Activated T-cell treated with anti-CD3 and anti-CD28 coated beads, Interleukin-2, amount 50 U/mL, for 72 hours (primary cell): Measurements from ENCODE around the gene RIN3. TPM values are rescaled to one million over a fixed set of nuclear protein-coding genes. Genes with fewer than 3 reads are reported as not detected.

Experiments used
- ATAC-seq, 2 donors: fragments of 150-1000 bp; cut with Tn5 transposase; replicated peaks in 1 of 2; 2 replicates each; pipeline ENCODE4 v1.10.0; 2021; ENCODE audit warnings: moderate library complexity in 2 of 2, mild to moderate bottlenecking in 1 of 2
- DNase-seq, 2 donors: peaks; one replicate each; pipeline ENCODE4 v3.0.0; 2021 to 2022; ENCODE audit warnings: mixed read lengths in 1 of 2
- H3K27ac Mint-ChIP-seq: one replicate; pipeline ENCODE4 v1.8.0; 2022; ENCODE audit warnings: mild to moderate bottlenecking, moderate library complexity, mixed read lengths
- H3K27me3 Mint-ChIP-seq: one replicate; pipeline ENCODE4 v1.8.0; 2022; ENCODE audit warnings: low read depth, mixed read lengths
- H3K36me3 Mint-ChIP-seq, 2 donors: one replicate each; pipeline ENCODE4 v1.8.0; 2022; ENCODE audit warnings: mixed read lengths in 2 of 2, mild to moderate bottlenecking in 1 of 2; ENCODE audit not compliant: insufficient read depth in 2 of 2
- H3K4me1 Mint-ChIP-seq: one replicate; pipeline ENCODE4 v1.8.0; 2022; ENCODE audit warnings: low read depth, mixed read lengths
- H3K4me3 Mint-ChIP-seq, 2 donors: one replicate each; pipeline ENCODE4 v1.8.0; 2022; ENCODE audit warnings: mild to moderate bottlenecking in 2 of 2, mixed read lengths in 2 of 2, moderate library complexity in 2 of 2
- H3K9me3 Mint-ChIP-seq, 2 donors: one replicate each; pipeline ENCODE4 v1.8.0; 2022; ENCODE audit warnings: mixed read lengths in 2 of 2
- total RNA-seq, 2 donors: library from RNA; stranded (reverse); gene quantifications; one replicate each; pipeline ENCODE4 v1.2.3, GENCODE V29; 2022

RIN3 gene
- total RNA-seq, 2 donors from 2014 or later = 33.6 to 36.3 TPM

- H3K27me3 Mint-ChIP-seq = no peaks in the 10 kb centered on the region
- ATAC-seq (peak; percentile 42 to 58), DNase-seq (peak in 1 of 2 donors; percentile 48)
- H3K9me3 Mint-ChIP-seq = peaks cover 0 to 4% of the 10 kb centered on the region in 2 donors
- peaks cover 44% of the 10 kb centered on the region for H3K4me1 Mint-ChIP-seq
- peak overlapping the region; percentile 59 to 63 for H3K4me3 Mint-ChIP-seq
- peaks cover 4% of the 10 kb centered on the region in 2 donors for H3K36me3 Mint-ChIP-seq
- peak overlapping the region; percentile 80 for H3K27ac Mint-ChIP-seq
These were observed 3.5 kb downstream of the RIN3 start for GRCh38 chr14:92516966-92517506.

- Mint-ChIP-seq H3K4me3 (peak overlapping the region; percentile 1 to 49), H3K27ac (peak overlapping the region; percentile 78), H3K9me3 (peaks cover 0 to 4% of the 10 kb centered on the region in 2 donors), H3K36me3 (peaks cover 4% of the 10 kb centered on the region in 2 donors), H3K27me3 (no peaks in the 10 kb centered on the region), H3K4me1 (peaks cover 44% of the 10 kb centered on the region)
- ATAC-seq (no peak), DNase-seq (no peak)
These were observed 4.2 kb downstream of the RIN3 start for GRCh38 chr14:92517761-92518160.

GRCh38 chr14:92519246-92520101, 5.9 kb downstream of the RIN3 start:
- no peaks in the 10 kb centered on the region for H3K27me3 Mint-ChIP-seq
- H3K4me3 Mint-ChIP-seq = peak overlapping the region; percentile 13 to 51
- no peak for DNase-seq
- peak; percentile 18 to 40 for ATAC-seq
- H3K4me1 Mint-ChIP-seq = peaks cover 44% of the 10 kb centered on the region
- peaks cover 4% of the 10 kb centered on the region in 2 donors for H3K36me3 Mint-ChIP-seq
- H3K27ac Mint-ChIP-seq = peak overlapping the region; percentile 88
- H3K9me3 Mint-ChIP-seq = peaks cover 0 to 4% of the 10 kb centered on the region in 2 donors

- peaks cover 4% of the 10 kb centered on the region in 2 donors for H3K36me3 Mint-ChIP-seq
- ATAC-seq = peak; percentile 47 to 56
- no peak for DNase-seq
- peaks cover 50% of the 10 kb centered on the region for H3K4me1 Mint-ChIP-seq
- H3K27ac Mint-ChIP-seq = no peak overlapping the region
- no peaks in the 10 kb centered on the region for H3K27me3 Mint-ChIP-seq
- H3K4me3 Mint-ChIP-seq = peak overlapping the region in 1 of 2 donors; percentile 44
- H3K9me3 Mint-ChIP-seq = peaks cover 0 to 4% of the 10 kb centered on the region in 2 donors
These were observed 6.8 kb downstream of the RIN3 start for GRCh38 chr14:92520102-92521057.

- DNase-seq = no peak
- Mint-ChIP-seq H3K27ac (no peak overlapping the region), H3K27me3 (no peaks in the 10 kb centered on the region), H3K36me3 (peaks cover 4% of the 10 kb centered on the region in 2 donors), H3K9me3 (peaks cover 0 to 4% of the 10 kb centered on the region in 2 donors), H3K4me3 (no peak overlapping the region), H3K4me1 (peaks cover 46% of the 10 kb centered on the region)
- no peak for ATAC-seq
These were observed 7.5 kb downstream of the RIN3 start for GRCh38 chr14:92521058-92521415.

- Mint-ChIP-seq H3K9me3 (peaks cover 0 to 4% of the 10 kb centered on the region in 2 donors), H3K27ac (no peak overlapping the region), H3K36me3 (peaks cover 4% of the 10 kb centered on the region in 2 donors), H3K27me3 (no peaks in the 10 kb centered on the region), H3K4me1 (peaks cover 32% of the 10 kb centered on the region), H3K4me3 (no peak overlapping the region)
- DNase-seq = no peak
- ATAC-seq = no peak
These were observed 10.2 kb downstream of the RIN3 start for GRCh38 chr14:92523752-92524151.

- H3K9me3 Mint-ChIP-seq = peaks cover 0 to 4% of the 10 kb centered on the region in 2 donors
- H3K27ac Mint-ChIP-seq = no peak overlapping the region
- DNase-seq (no peak), ATAC-seq (peak in 1 of 2 donors; percentile 29)
- no peak overlapping the region for H3K4me3 Mint-ChIP-seq
- no peaks in the 10 kb centered on the region for H3K27me3 Mint-ChIP-seq
- H3K4me1 Mint-ChIP-seq = peaks cover 32% of the 10 kb centered on the region
- H3K36me3 Mint-ChIP-seq = peaks cover 4% of the 10 kb centered on the region in 2 donors
These were observed 11.1 kb downstream of the RIN3 start for GRCh38 chr14:92524602-92525185.

- no peak for DNase-seq
- no peak for ATAC-seq
- Mint-ChIP-seq H3K27ac (no peak overlapping the region), H3K4me3 (no peak overlapping the region), H3K9me3 (peaks cover 0 to 4% of the 10 kb centered on the region in 2 donors), H3K36me3 (peaks cover 4% of the 10 kb centered on the region in 2 donors), H3K27me3 (no peaks in the 10 kb centered on the region), H3K4me1 (peaks cover 40% of the 10 kb centered on the region)
These were observed 11.9 kb downstream of the RIN3 start for GRCh38 chr14:92525322-92526095.

GRCh38 chr14:92527721-92528120, 14.1 kb downstream of the RIN3 start:
- Mint-ChIP-seq H3K36me3 (no peaks in the 10 kb centered on the region), H3K4me3 (peak overlapping the region; percentile 11 to 32), H3K27me3 (no peaks in the 10 kb centered on the region), H3K27ac (peak overlapping the region; percentile 32), H3K4me1 (peaks cover 57% of the 10 kb centered on the region), H3K9me3 (no peaks in the 10 kb centered on the region)
- DNase-seq (peak in 1 of 2 donors; percentile 44), ATAC-seq (peak in 1 of 2 donors; percentile 15)

GRCh38 chr14:92528486-92529100, 15.0 kb downstream of the RIN3 start:
- ATAC-seq (no peak), DNase-seq (no peak)
- Mint-ChIP-seq H3K36me3 (no peaks in the 10 kb centered on the region), H3K27ac (no peak overlapping the region), H3K4me3 (no peak overlapping the region), H3K27me3 (no peaks in the 10 kb centered on the region), H3K4me1 (peaks cover 66% of the 10 kb centered on the region), H3K9me3 (no peaks in the 10 kb centered on the region)

GRCh38 chr14:92529903-92530302, 16.3 kb downstream of the RIN3 start:
- peaks cover 74% of the 10 kb centered on the region for H3K4me1 Mint-ChIP-seq
- ATAC-seq (peak; percentile 44 to 49), DNase-seq (no peak)
- H3K27ac Mint-ChIP-seq = peak overlapping the region; percentile 94
- no peaks in the 10 kb centered on the region for H3K27me3 Mint-ChIP-seq
- H3K36me3 Mint-ChIP-seq = no peaks in the 10 kb centered on the region
- H3K4me3 Mint-ChIP-seq = peak overlapping the region; percentile 30 to 77
- no peaks in the 10 kb centered on the region for H3K9me3 Mint-ChIP-seq
